SK-N-SH treated with all-trans-retinoic acid at 6 μM for 48 hours (cell line): ENCODE data around the gene OSBPL9.

Experiments used
- ARNTL ChIP-seq: fragments of 450-650 bp; formaldehyde crosslinking; IDR thresholded peaks from 2 replicates; pipeline ENCODE4 v1.5.0; 2020; ENCODE audit warnings: low read depth, mild to moderate bottlenecking, moderate library complexity, borderline replicate concordance
- PPARA ChIP-seq: fragments of 250-450 bp; sonication (Bioruptor Pico); IDR thresholded peaks from 2 replicates; pipeline ENCODE4 v1.5.0; 2020; ENCODE audit warnings: mild to moderate bottlenecking, borderline replicate concordance

GRCh38 chr1:51819810-51820209, 202.9 kb downstream of the OSBPL9 start:
- no peak for TF ChIP-seq ARNTL (CRISPR knock-in tag)
- TF ChIP-seq PPARA = no peak
